K562 (cell line): ENCODE data around the gene BCAS4. TPM values are rescaled to one million over a fixed set of nuclear protein-coding genes. Genes with fewer than 3 reads are reported as not detected.

Experiments used
- polyA plus RNA-seq, 8 experiments: library from polyadenylated mRNA; depleted of rRNA in 4 of 8; stranded (reverse) in 5 of 8; unstranded in 3 of 8; fragments of >200 nt; fragmentation: Nextera tagmentation in 2 of 8; fragmentation: Illumina TruSeq in 1 of 8; extraction: Ambion mirVana in 2 of 8; extraction: Trizol in 1 of 8; gene quantifications; 2 replicates each; pipeline versions ENCODE4 v1.2.1 to v1.2.3, GENCODE V29; 2011 to 2014; ENCODE audit warnings: inconsistent platforms in 1 of 8, missing spikeins in 1 of 8
- small RNA-seq: library from RNA; depleted of rRNA; stranded (forward); fragments of <200 nt; gene quantifications from one replicate; pipeline ENCODE3, GENCODE V24; 2014
- total RNA-seq, 7 experiments: library from RNA; depleted of rRNA in 6 of 7; stranded (reverse); fragments of >200 nt in 6 of 7; fragmentation: Illumina TruSeq in 2 of 7; extraction: Trizol in 2 of 7; gene quantifications; 2 replicates each; pipeline versions ENCODE4 v1.2.1 to v1.2.3, GENCODE V29; 2011 to 2021; ENCODE audit warnings: low replicate concordance in 1 of 7

The BCAS4 gene
- total and polyA plus RNA-seq, 9 of the 15 experiments (the other 6 are each of a cell fraction or from before 2014, with no cell fraction given) = 0.15 to 2.3 (median 0.47) TPM

Small RNA genes within 50 kb of the gene (small RNA-seq; reads per million reads assigned to genes)
- not detected for gene TMSB4XP6

Other genes starting within 250 kb of the BCAS4 start
- 22.3 and 28.3 TPM in 2 replicates for gene RIPOR3, start 103.5 kb upstream of the BCAS4 start, total RNA-seq (2014; rRNA removed)
- gene RIPOR3, start 103.5 kb upstream of the BCAS4 start, total RNA-seq (2014; rRNA removed; fragmentation: Illumina TruSeq; extraction: Trizol) = 9.2 and 15.5 TPM in 2 replicates
- gene RIPOR3, start 103.5 kb upstream of the BCAS4 start, total RNA-seq (2015; rRNA removed; fragmentation: Illumina TruSeq; extraction: Trizol) = 12.8 and 13.3 TPM in 2 replicates
- gene RIPOR3, start 103.5 kb upstream of the BCAS4 start, total RNA-seq (2021) = 43.3 and 46.1 TPM in 2 replicates
- 48.8 and 65.1 TPM in 2 replicates for gene RIPOR3, start 103.5 kb upstream of the BCAS4 start, polyA plus RNA-seq (2011; rRNA removed)
- gene RIPOR3, start 103.5 kb upstream of the BCAS4 start, polyA plus RNA-seq (2014; fragmentation: Illumina TruSeq; extraction: Trizol) = 21.4 and 23.4 TPM in 2 replicates
- gene RIPOR3, start 103.5 kb upstream of the BCAS4 start, polyA plus RNA-seq (2014; fragmentation: Nextera tagmentation; extraction: Ambion mirVana) = 1 to 10 TPM; 3.3 to 3.8 TPM
- gene RIPOR3, start 103.5 kb upstream of the BCAS4 start, polyA plus RNA-seq (2014; rRNA removed) = 62.7 and 66.4 TPM in 2 replicates
- gene PARD6B, start 63.5 kb upstream of the BCAS4 start, total RNA-seq (2014; rRNA removed) = 5.5 and 5.9 TPM in 2 replicates
- gene PARD6B, start 63.5 kb upstream of the BCAS4 start, total RNA-seq (2014; rRNA removed; fragmentation: Illumina TruSeq; extraction: Trizol) = 10.4 and 12.7 TPM in 2 replicates
- 9.0 and 9.8 TPM in 2 replicates for gene PARD6B, start 63.5 kb upstream of the BCAS4 start, total RNA-seq (2015; rRNA removed; fragmentation: Illumina TruSeq; extraction: Trizol)
- 12.0 and 12.3 TPM in 2 replicates for gene PARD6B, start 63.5 kb upstream of the BCAS4 start, total RNA-seq (2021)
- gene PARD6B, start 63.5 kb upstream of the BCAS4 start, polyA plus RNA-seq (2011; rRNA removed) = 4.5 and 5.3 TPM in 2 replicates
- 1.7 and 2.5 TPM in 2 replicates for gene PARD6B, start 63.5 kb upstream of the BCAS4 start, polyA plus RNA-seq (2014; fragmentation: Illumina TruSeq; extraction: Trizol)
- gene PARD6B, start 63.5 kb upstream of the BCAS4 start, polyA plus RNA-seq (2014; fragmentation: Nextera tagmentation; extraction: Ambion mirVana) = 1 to 10 TPM; 2.7 to 7.4 TPM
- gene PARD6B, start 63.5 kb upstream of the BCAS4 start, polyA plus RNA-seq (2014; rRNA removed) = 2.5 and 2.6 TPM in 2 replicates
- 17.8 and 18.7 TPM in 2 replicates for gene ADNP, start 136.4 kb downstream of the BCAS4 start, total RNA-seq (2014; rRNA removed)
- gene ADNP, start 136.4 kb downstream of the BCAS4 start, total RNA-seq (2014; rRNA removed; fragmentation: Illumina TruSeq; extraction: Trizol) = 24.5 and 26.1 TPM in 2 replicates
- gene ADNP, start 136.4 kb downstream of the BCAS4 start, total RNA-seq (2015; rRNA removed; fragmentation: Illumina TruSeq; extraction: Trizol) = 20.7 and 25.0 TPM in 2 replicates
- 52.2 and 59.9 TPM in 2 replicates for gene ADNP, start 136.4 kb downstream of the BCAS4 start, total RNA-seq (2021)
- 19.4 and 22.9 TPM in 2 replicates for gene ADNP, start 136.4 kb downstream of the BCAS4 start, polyA plus RNA-seq (2011; rRNA removed)
- gene ADNP, start 136.4 kb downstream of the BCAS4 start, polyA plus RNA-seq (2014; fragmentation: Illumina TruSeq; extraction: Trizol) = 50.7 and 52.0 TPM in 2 replicates
- 10 to 100 TPM; 25.3 to 40.0 TPM for gene ADNP, start 136.4 kb downstream of the BCAS4 start, polyA plus RNA-seq (2014; fragmentation: Nextera tagmentation; extraction: Ambion mirVana)
- gene ADNP, start 136.4 kb downstream of the BCAS4 start, polyA plus RNA-seq (2014; rRNA removed) = 20.9 and 26.0 TPM in 2 replicates
- gene DPM1, start 163.5 kb downstream of the BCAS4 start, total RNA-seq (2014; rRNA removed) = 83.7 and 105 TPM in 2 replicates
- 163 and 167 TPM in 2 replicates for gene DPM1, start 163.5 kb downstream of the BCAS4 start, total RNA-seq (2014; rRNA removed; fragmentation: Illumina TruSeq; extraction: Trizol)
- gene DPM1, start 163.5 kb downstream of the BCAS4 start, total RNA-seq (2015; rRNA removed; fragmentation: Illumina TruSeq; extraction: Trizol) = 123 and 133 TPM in 2 replicates
- gene DPM1, start 163.5 kb downstream of the BCAS4 start, total RNA-seq (2021) = 75.2 and 81.4 TPM in 2 replicates
- gene DPM1, start 163.5 kb downstream of the BCAS4 start, polyA plus RNA-seq (2011; rRNA removed) = 70.3 and 109 TPM in 2 replicates
- gene DPM1, start 163.5 kb downstream of the BCAS4 start, polyA plus RNA-seq (2014; fragmentation: Illumina TruSeq; extraction: Trizol) = 131 and 153 TPM in 2 replicates
- gene DPM1, start 163.5 kb downstream of the BCAS4 start, polyA plus RNA-seq (2014; fragmentation: Nextera tagmentation; extraction: Ambion mirVana) = 100 to 1,000 TPM; 185 to 190 TPM
- gene DPM1, start 163.5 kb downstream of the BCAS4 start, polyA plus RNA-seq (2014; rRNA removed) = 163 and 186 TPM in 2 replicates
- 5.1 and 6.5 TPM in 2 replicates for gene MOCS3, start 163.8 kb downstream of the BCAS4 start, total RNA-seq (2014; rRNA removed)
- gene MOCS3, start 163.8 kb downstream of the BCAS4 start, total RNA-seq (2014; rRNA removed; fragmentation: Illumina TruSeq; extraction: Trizol) = 4.4 TPM in 2 replicates
- 4.6 and 4.7 TPM in 2 replicates for gene MOCS3, start 163.8 kb downstream of the BCAS4 start, total RNA-seq (2015; rRNA removed; fragmentation: Illumina TruSeq; extraction: Trizol)
- 5.6 and 6.2 TPM in 2 replicates for gene MOCS3, start 163.8 kb downstream of the BCAS4 start, total RNA-seq (2021)
- gene MOCS3, start 163.8 kb downstream of the BCAS4 start, polyA plus RNA-seq (2011; rRNA removed) = 2.6 and 2.9 TPM in 2 replicates
- gene MOCS3, start 163.8 kb downstream of the BCAS4 start, polyA plus RNA-seq (2014; fragmentation: Illumina TruSeq; extraction: Trizol) = 2.8 and 3.3 TPM in 2 replicates
- gene MOCS3, start 163.8 kb downstream of the BCAS4 start, polyA plus RNA-seq (2014; fragmentation: Nextera tagmentation; extraction: Ambion mirVana) = 1 to 10 TPM in 1 of 2 experiments, under 1 TPM in 1; 0.70 to 1.0 TPM
- 2.9 and 3.1 TPM in 2 replicates for gene MOCS3, start 163.8 kb downstream of the BCAS4 start, polyA plus RNA-seq (2014; rRNA removed)
- 0.09 and 0.94 TPM in 2 replicates for gene KCNG1, start 228.0 kb downstream of the BCAS4 start, total RNA-seq (2014; rRNA removed)
- 0.26 and 0.33 TPM in 2 replicates for gene KCNG1, start 228.0 kb downstream of the BCAS4 start, total RNA-seq (2014; rRNA removed; fragmentation: Illumina TruSeq; extraction: Trizol)
- gene KCNG1, start 228.0 kb downstream of the BCAS4 start, total RNA-seq (2015; rRNA removed; fragmentation: Illumina TruSeq; extraction: Trizol) = 0.11 and 0.22 TPM in 2 replicates
- 0.76 and 1.5 TPM in 2 replicates for gene KCNG1, start 228.0 kb downstream of the BCAS4 start, total RNA-seq (2021)
- not detected in 2 replicates for gene KCNG1, start 228.0 kb downstream of the BCAS4 start, polyA plus RNA-seq (2011; rRNA removed)
- 0.12 and 0.29 TPM in 2 replicates for gene KCNG1, start 228.0 kb downstream of the BCAS4 start, polyA plus RNA-seq (2014; fragmentation: Illumina TruSeq; extraction: Trizol)
- gene KCNG1, start 228.0 kb downstream of the BCAS4 start, polyA plus RNA-seq (2014; fragmentation: Nextera tagmentation; extraction: Ambion mirVana) = under 1 TPM in 1 of 2 experiments, not detected in 1; 0.06 TPM
- 1.5 TPM in 2 replicates for gene KCNG1, start 228.0 kb downstream of the BCAS4 start, polyA plus RNA-seq (2014; rRNA removed)